OCI-LY7 (cell line): Measurements from ENCODE around the gene CHMP1A. TPM values are rescaled to one million over a fixed set of nuclear protein-coding genes. Genes with fewer than 3 reads are reported as not detected.
A peak's percentile ranks its signal among the peaks of the same experiment; 100 is the strongest.

Source experiments
- BruUV-seq: library from RNA; stranded (reverse); fragments of 400-500 nt; replicated peaks from 2 replicates; lab custom pipeline; 2021; lab: Mats Ljungman, UMichigan
- CTCF ChIA-PET: fragments of 300-600 bp; sonication (Branson Sonifier 250); formaldehyde crosslinking; loops from one replicate; lab custom pipeline; 2022; ENCODE audit warnings: antibody characterized with exemption; ENCODE audit not compliant: unreplicated experiment; lab: Charles Lee
- POLR2A ChIA-PET: fragments of 300-600 bp; sonication (Branson Sonifier 250); formaldehyde crosslinking; loops from one replicate; lab custom pipeline; 2022; ENCODE audit warnings: antibody characterized with exemption; lab: Charles Lee
- DNase-seq: peaks from one replicate; pipeline ENCODE4 v3.0.0-alpha.2; 2015; ENCODE audit warnings: low spot score
- H2AFZ ChIP-seq: fragments of 200-600 bp; sonication (generic), shearing (Covaris generic); 2 replicates; pipeline ENCODE4 v1.6.1; 2014; ENCODE audit warnings: mild to moderate bottlenecking, antibody characterized with exemption, low read length, moderate library complexity
- H3K27ac ChIP-seq: fragments of 200-600 bp; sonication (generic); 2 replicates; pipeline ENCODE4 v1.5.1; 2014; ENCODE audit warnings: mixed run types, low read depth, mild to moderate bottlenecking, moderate library complexity, low read length, inconsistent platforms; ENCODE audit not compliant: poor library complexity, severe bottlenecking
- H3K36me3 ChIP-seq: fragments of 200-600 bp; sonication (generic); 2 replicates; pipeline ENCODE4 v1.6.1; 2014; ENCODE audit warnings: mild to moderate bottlenecking, antibody characterized with exemption, low read length, moderate library complexity, mixed read lengths; ENCODE audit not compliant: insufficient read depth
- H3K4me1 ChIP-seq: fragments of 200-600 bp; sonication (generic); 2 replicates; pipeline ENCODE4 v1.5.1; 2014; ENCODE audit warnings: mild to moderate bottlenecking, low read length; ENCODE audit not compliant: insufficient read depth, poor library complexity, severe bottlenecking
- H3K4me2 ChIP-seq: fragments of 200-600 bp; sonication (generic); 2 replicates; pipeline ENCODE4 v1.6.1; 2014; ENCODE audit warnings: mild to moderate bottlenecking, low read length
- H3K4me3 ChIP-seq: fragments of 200-600 bp; sonication (generic); 2 replicates; pipeline ENCODE4 v1.5.1; 2014; ENCODE audit warnings: mild to moderate bottlenecking, low read depth, low read length; ENCODE audit not compliant: poor library complexity, severe bottlenecking
- H3K79me2 ChIP-seq: fragments of 200-600 bp; sonication (generic); 2 replicates; pipeline ENCODE4 v1.6.1; 2016; ENCODE audit warnings: low read depth, mild to moderate bottlenecking, low read length, moderate library complexity, mixed read lengths; ENCODE audit not compliant: insufficient read depth
- H3K9me2 ChIP-seq: fragments of 200-600 bp; sonication (generic); 2 replicates; pipeline ENCODE4 v1.6.1; 2016; ENCODE audit warnings: mild to moderate bottlenecking, low read length, mixed read lengths; ENCODE audit not compliant: insufficient read depth
- H3K9me3 ChIP-seq: fragments of 200-600 bp; sonication (generic); 2 replicates; pipeline ENCODE4 v1.6.1; 2014; ENCODE audit warnings: mild to moderate bottlenecking, mixed run types, low read length, mixed read lengths
- H4K20me1 ChIP-seq: fragments of 200-600 bp; sonication (generic); 2 replicates; pipeline ENCODE4 v1.6.1; 2014; ENCODE audit warnings: mild to moderate bottlenecking, antibody characterized with exemption, low read length, moderate library complexity, mixed read lengths; ENCODE audit not compliant: insufficient read depth
- CTCF ChIP-seq: fragments of 200-600 bp; sonication (generic); conservative IDR thresholded peaks from 2 replicates; pipeline ENCODE4 v1.5.1; 2014; ENCODE audit warnings: mild to moderate bottlenecking, antibody characterized with exemption, low read length, moderate library complexity, mixed read lengths
- EZH2phosphoT487 ChIP-seq: fragments of 200-600 bp; sonication (generic); IDR thresholded peaks from 2 replicates; pipeline ENCODE4 v1.6.1; 2018; ENCODE audit warnings: low read depth, borderline replicate concordance, mild to moderate bottlenecking, mixed run types, antibody characterized with exemption, low read length, moderate library complexity, mixed read lengths
- intact Hi-C: fragments of 100-400 bp; cut with micrococcal nuclease; formaldehyde crosslinking; loops from one replicate; pipeline ENCODE4 v1.10.0; 2022; ENCODE audit not compliant: unreplicated experiment
- total RNA-seq, 2 experiments: library from RNA; depleted of rRNA in 1 of 2; stranded (reverse); fragments of >200 nt in 1 of 2; shearing (Covaris generic) in 1 of 2; gene quantifications; 2 replicates each; pipeline ENCODE4 v1.2.3, GENCODE V29; 2014 to 2022

Gene CHMP1A
- total RNA-seq, 2 experiments from 2014 or later = 53.1 to 76.2 TPM

- no peak for DNase-seq
- Histone ChIP-seq H3K4me3 (no peak overlapping the region), H2AFZ (no peak overlapping the region), H3K36me3 (no peaks in the 10 kb centered on the region), H3K9me2 (no peaks in the 10 kb centered on the region), H3K27ac (no peak overlapping the region), H3K4me2 (no peak overlapping the region), H3K79me2 (no peaks in the 10 kb centered on the region), H3K4me1 (no peaks in the 10 kb centered on the region), H4K20me1 (no peaks in the 10 kb centered on the region), H3K9me3 (no peaks in the 10 kb centered on the region)
- BruUV-seq = no TSS peak
- CTCF ChIA-PET = no interaction called here
- no peak for TF ChIP-seq EZH2phosphoT487
- TF ChIP-seq CTCF = no peak
- POLR2A ChIA-PET = no interaction called here
- intact Hi-C loops = no loop called here
Measured at GRCh38 chr16:89604764-89605163, 52.7 kb downstream of the CHMP1A start.

DNA sequence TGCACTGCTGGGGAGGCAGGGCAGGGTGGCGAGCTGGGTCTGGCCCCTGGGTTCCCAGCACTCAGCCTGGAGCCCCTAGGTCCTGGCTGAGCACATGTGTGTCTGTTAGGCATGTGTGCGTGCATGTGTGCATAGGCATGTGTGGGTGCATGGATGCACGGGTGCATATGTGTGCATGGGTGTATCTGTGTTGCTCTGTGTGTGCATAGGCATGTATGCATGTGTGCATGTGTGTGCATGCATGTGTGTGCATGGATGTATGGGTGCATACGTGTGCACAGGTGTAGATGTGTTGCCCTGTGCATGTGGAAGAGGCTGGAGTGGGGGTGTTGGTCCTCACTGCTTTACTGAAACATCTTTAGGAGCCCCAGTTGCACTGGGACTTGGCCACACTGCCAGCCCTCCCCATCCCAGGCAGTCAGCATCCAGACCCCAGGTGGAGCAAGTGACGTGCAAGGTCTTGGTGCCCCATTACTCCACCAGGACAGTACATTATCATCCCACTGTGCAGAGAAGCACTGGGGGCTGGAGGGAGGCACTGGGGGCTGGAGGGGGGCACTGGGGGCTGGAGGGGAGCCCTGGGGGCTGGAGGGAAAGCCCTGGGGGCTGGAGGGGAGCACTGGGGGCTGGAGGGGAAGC lies 54.4 kb downstream of the CHMP1A start:
- Histone ChIP-seq H3K79me2 (no peaks in the 10 kb centered on the region), H3K36me3 (no peaks in the 10 kb centered on the region), H3K9me3 (no peaks in the 10 kb centered on the region), H3K4me2 (no peak overlapping the region), H3K4me3 (no peak overlapping the region), H2AFZ (no peak overlapping the region), H3K9me2 (no peaks in the 10 kb centered on the region), H4K20me1 (no peaks in the 10 kb centered on the region), H3K4me1 (no peaks in the 10 kb centered on the region), H3K27ac (no peak overlapping the region)
- CTCF ChIA-PET = interaction anchor here (0.6 kb wide), 1 partner anchor 97 kb away, joined by 3 read pairs; no protein-coding TSS in a partner anchor
- POLR2A ChIA-PET = no interaction called here
- BruUV-seq = no TSS peak
- intact Hi-C loops = no loop called here
- no peak for DNase-seq
- TF ChIP-seq CTCF = no peak
- no peak for TF ChIP-seq EZH2phosphoT487

DNA sequence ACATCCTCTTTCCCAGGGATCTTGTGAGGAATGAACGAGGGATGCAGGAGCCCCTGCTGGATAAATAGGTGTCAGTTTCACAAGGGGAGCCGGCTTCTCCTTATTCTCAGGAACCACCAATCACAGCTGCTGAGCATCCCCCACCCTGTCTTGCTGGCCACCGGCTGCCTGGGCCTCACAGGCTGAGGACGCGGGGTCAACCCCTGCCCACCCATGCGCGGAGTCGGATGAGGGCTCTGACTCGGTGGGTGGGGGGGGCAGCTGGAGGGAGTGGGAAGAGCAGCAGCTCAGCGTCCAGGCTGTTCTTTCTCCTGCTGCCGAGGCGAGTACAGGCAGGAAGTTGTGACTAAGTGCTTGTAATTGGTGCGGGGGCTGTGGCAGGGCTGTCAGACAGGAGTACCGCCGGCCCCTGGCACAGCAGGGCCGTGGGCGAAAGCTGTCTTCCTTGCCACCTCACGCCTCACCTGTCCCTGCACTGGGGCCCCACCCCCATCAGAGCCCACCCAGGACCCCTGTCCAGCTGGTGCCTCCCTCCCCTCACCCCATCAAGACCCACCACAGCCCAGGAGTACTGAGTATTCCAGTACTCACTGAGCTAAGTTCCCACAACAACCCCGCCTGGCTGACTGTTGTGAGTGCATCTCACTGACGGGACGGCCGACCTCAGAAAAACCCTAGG lies 55.1 kb downstream of the CHMP1A start:
- intact Hi-C loops = no loop called here
- H2AFZ ChIP-seq = no peak overlapping the region
- POLR2A ChIA-PET = no interaction called here
- no peaks in the 10 kb centered on the region for H3K36me3 ChIP-seq
- H3K4me2 ChIP-seq = no peak overlapping the region
- H3K79me2 ChIP-seq = no peaks in the 10 kb centered on the region
- no peaks in the 10 kb centered on the region for H3K9me3 ChIP-seq
- BruUV-seq = no TSS peak
- TF ChIP-seq EZH2phosphoT487 = no peak
- TF ChIP-seq CTCF = no peak
- no peaks in the 10 kb centered on the region for H4K20me1 ChIP-seq
- H3K27ac ChIP-seq = no peak overlapping the region
- H3K9me2 ChIP-seq = no peaks in the 10 kb centered on the region
- no peak overlapping the region for H3K4me3 ChIP-seq
- DNase-seq = peak; percentile 12
- no peaks in the 10 kb centered on the region for H3K4me1 ChIP-seq
- CTCF ChIA-PET = interaction anchor here (0.6 kb wide), 1 partner anchor 97 kb away, joined by 3 read pairs; no protein-coding TSS in a partner anchor
